ENCODE data around the gene PFDN5.

PFDN5 gene

DNA sequence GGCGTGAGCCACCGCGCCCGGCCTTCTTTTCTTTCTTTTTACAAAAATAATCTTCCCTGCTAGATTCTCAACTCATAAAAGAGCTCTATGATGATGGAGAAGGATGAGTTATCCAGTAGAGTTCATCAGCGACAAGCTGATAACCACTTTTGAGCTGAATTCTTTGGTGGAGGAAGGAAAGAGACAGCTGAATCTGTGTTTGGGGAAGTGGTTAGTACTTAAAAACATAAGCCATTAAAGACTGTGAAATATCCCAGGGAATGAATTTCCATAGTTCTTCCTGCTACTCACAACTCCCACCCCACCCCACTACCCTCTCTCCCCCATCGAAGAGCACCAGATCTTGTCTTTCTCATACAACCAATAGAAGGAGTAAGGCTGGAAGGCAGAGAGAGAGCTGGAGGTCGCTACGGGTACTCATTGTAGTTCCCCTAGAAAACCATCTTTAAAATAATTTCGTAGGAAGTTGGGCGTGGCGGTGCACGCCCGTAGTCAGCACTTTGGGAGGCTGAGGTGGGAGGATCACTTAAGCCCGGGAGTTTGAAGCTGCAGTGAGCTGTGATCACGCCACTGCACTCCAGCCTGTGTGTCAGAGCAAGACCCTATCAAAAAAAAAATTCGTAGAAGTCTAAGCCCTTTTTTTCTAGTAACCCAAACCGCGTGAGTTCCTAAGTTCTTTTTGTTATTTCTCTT, 27.9 kb upstream of the PFDN5 start:
- H3K9me3 ChIP-seq (ENCODE audit: control insufficient read depth, insufficient read depth, low read depth, low read length): no peaks in the 10 kb centered on the region
- H3K4me1 ChIP-seq (ENCODE audit: control insufficient read depth, insufficient read depth, low read length): peaks cover 4% of the 10 kb centered on the region; the same call in 1 of the 2 replicates
- H3K9ac ChIP-seq (ENCODE audit: low read length): no peak overlapping the region
- H3K36me3 ChIP-seq (ENCODE audit: control insufficient read depth, insufficient read depth, low read length): peaks cover 25% of the 10 kb centered on the region
- no peaks in the 10 kb centered on the region for H3K27me3 ChIP-seq (ENCODE audit: control insufficient read depth, insufficient read depth, low read length)
- peak overlapping the region; percentile 96 for H3K4me3 ChIP-seq (ENCODE audit: low read depth, low read length)
- H3K27ac ChIP-seq (ENCODE audit: low read depth, low read length): no peak overlapping the region

DNA sequence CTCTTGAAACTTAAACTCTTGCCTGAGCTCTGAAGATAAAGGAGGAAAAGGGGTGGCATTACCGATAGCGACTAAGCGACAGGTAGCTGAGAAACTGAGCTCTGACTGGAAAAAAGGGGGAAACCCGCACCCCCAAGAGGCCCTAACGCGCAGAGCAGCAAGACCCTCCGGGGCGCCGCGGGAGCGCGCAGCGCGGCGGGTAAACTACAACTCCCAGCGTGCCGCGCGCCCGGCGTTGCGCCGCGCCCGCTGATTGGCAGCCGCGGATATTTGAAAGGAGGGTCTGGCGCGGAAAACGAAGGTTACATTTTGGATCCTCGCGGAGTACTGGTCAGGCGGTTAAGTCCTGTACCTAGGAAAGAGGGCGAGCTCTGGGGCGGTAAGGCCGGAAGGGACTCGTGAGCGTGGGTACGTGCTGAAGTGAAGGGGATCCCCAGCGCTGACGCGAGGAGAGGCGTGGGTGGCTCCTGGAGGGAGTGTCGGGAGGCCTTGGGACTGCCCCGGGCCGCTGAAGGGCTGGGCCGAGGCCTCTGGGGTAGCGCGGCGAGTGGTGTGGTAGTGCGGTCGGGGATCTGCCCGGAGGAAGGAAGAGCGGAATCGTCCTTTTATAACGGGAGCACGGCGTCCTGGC, 27.2 kb upstream of the PFDN5 start, which contains the start of gene ESPL1:
Gene ESPL1 (plus strand): TSS at position 301 of the 631 bp plus-strand sequence. CDS start 468 bp downstream, outside the sequence.
- peak within 1 kb of the TSS; percentile 28; the same call in 1 of the 2 replicates for H3K27ac ChIP-seq (ENCODE audit: low read depth, low read length)
- no peaks in the 10 kb centered on the region for H3K27me3 ChIP-seq (ENCODE audit: control insufficient read depth, insufficient read depth, low read length)
- peaks cover 30% of the 10 kb centered on the region for H3K36me3 ChIP-seq (ENCODE audit: control insufficient read depth, insufficient read depth, low read length)
- no peaks in the 10 kb centered on the region for H3K9me3 ChIP-seq (ENCODE audit: control insufficient read depth, insufficient read depth, low read depth, low read length)
- peak within 1 kb of the TSS; percentile 96 for H3K4me3 ChIP-seq (ENCODE audit: low read depth, low read length)
- H3K9ac ChIP-seq (ENCODE audit: low read length): peak within 1 kb of the TSS; percentile 86
- H3K4me1 ChIP-seq (ENCODE audit: control insufficient read depth, insufficient read depth, low read length): peaks cover 4% of the 10 kb centered on the region; the same call in 1 of the 2 replicates

DNA sequence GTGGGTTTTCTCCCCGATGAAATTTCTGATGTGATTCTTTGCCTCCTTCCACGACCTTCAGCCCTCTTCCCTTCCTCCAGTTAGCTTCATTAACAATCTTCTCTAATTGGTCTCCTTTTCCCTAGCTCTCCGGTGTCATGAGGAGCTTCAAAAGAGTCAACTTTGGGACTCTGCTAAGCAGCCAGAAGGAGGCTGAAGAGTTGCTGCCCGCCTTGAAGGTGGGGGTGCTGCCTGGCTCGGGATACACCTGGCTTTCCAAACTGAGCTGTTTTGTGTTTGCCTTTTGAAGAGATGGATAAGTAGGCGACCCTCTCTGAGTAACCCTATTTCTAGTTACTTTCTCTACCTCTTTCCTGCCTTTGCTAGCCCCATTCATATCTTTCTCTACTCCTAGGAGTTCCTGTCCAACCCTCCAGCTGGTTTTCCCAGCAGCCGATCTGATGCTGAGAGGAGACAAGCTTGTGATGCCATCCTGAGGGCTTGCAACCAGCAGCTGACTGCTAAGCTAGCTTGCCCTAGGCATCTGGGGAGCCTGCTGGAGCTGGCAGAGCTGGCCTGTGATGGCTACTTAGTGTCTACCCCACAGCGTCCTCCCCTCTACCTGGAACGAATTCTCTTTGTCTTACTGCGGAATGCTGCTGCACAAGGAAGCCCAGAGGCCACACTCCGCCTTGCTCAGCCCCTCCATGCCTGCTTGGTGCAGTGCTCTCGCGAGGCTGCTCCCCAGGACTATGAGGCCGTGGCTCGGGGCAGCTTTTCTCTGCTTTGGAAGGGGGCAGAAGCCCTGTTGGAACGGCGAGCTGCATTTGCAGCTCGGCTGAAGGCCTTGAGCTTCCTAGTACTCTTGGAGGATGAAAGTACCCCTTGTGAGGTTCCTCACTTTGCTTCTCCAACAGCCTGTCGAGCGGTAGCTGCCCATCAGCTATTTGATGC, 26.4 kb upstream of the PFDN5 start:
- Histone ChIP-seq H3K4me3 (ENCODE audit: low read depth, low read length) (peak overlapping the region; percentile 96), H3K27ac (ENCODE audit: low read depth, low read length) (no peak overlapping the region), H3K36me3 (ENCODE audit: control insufficient read depth, insufficient read depth, low read length) (peaks cover 30% of the 10 kb centered on the region), H3K27me3 (ENCODE audit: control insufficient read depth, insufficient read depth, low read length) (no peaks in the 10 kb centered on the region), H3K9ac (ENCODE audit: low read length) (peak overlapping the region; percentile 86), H3K9me3 (ENCODE audit: control insufficient read depth, insufficient read depth, low read depth, low read length) (no peaks in the 10 kb centered on the region), H3K4me1 (ENCODE audit: control insufficient read depth, insufficient read depth, low read length) (peaks cover 4% of the 10 kb centered on the region; the same call in 1 of the 2 replicates)

DNA sequence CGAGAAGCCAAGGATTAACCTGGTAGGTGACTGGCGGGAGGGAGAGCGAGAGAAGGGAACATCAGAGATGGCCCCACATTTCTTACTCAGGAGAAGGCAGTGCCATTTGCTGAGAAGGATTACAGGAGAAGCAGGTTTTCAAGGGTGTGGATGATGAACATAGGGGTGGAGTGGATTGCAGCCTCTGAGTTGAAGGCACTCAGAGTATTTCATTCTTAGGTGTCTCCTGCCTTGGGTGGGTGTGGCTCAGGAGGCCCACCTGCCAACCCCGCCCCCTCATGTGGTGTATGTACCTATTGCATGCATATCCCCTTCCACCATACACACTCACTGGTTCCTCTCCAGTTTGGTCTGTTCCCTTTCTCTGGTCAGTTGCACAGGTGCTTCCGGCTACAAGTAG, 20.9 kb upstream of the PFDN5 start:
- peaks cover 79% of the 10 kb centered on the region for H3K36me3 ChIP-seq (ENCODE audit: control insufficient read depth, insufficient read depth, low read length)
- no peak overlapping the region for H3K27ac ChIP-seq (ENCODE audit: low read depth, low read length)
- H3K4me1 ChIP-seq (ENCODE audit: control insufficient read depth, insufficient read depth, low read length): no peaks in the 10 kb centered on the region; the same call in 1 of the 2 replicates
- H3K4me3 ChIP-seq (ENCODE audit: low read depth, low read length): no peak overlapping the region
- H3K27me3 ChIP-seq (ENCODE audit: control insufficient read depth, insufficient read depth, low read length): no peaks in the 10 kb centered on the region
- no peaks in the 10 kb centered on the region for H3K9me3 ChIP-seq (ENCODE audit: control insufficient read depth, insufficient read depth, low read depth, low read length)
- no peak overlapping the region for H3K9ac ChIP-seq (ENCODE audit: low read length)

DNA sequence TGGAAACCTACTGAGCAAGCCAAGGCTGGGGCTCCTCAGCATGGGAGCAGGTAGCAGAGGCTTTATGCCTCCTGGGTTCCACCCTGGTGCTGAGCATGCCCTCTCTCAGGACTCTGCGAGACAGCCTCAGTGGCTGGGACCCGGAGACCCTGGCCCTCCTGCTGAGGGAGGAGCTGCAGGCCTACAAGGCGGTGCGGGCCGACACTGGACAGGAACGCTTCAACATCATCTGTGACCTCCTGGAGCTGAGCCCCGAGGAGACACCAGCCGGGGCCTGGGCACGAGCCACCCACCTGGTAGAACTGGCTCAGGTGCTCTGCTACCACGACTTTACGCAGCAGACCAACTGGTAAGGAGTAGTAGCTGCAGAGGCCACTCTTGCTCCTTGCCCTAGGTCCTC, 18.8 kb upstream of the PFDN5 start:
- H3K36me3 ChIP-seq (ENCODE audit: control insufficient read depth, insufficient read depth, low read length): peaks cover 77% of the 10 kb centered on the region
- H3K9ac ChIP-seq (ENCODE audit: low read length): no peak overlapping the region
- no peak overlapping the region for H3K27ac ChIP-seq (ENCODE audit: low read depth, low read length)
- H3K4me3 ChIP-seq (ENCODE audit: low read depth, low read length): no peak overlapping the region
- no peaks in the 10 kb centered on the region for H3K9me3 ChIP-seq (ENCODE audit: control insufficient read depth, insufficient read depth, low read depth, low read length)
- H3K27me3 ChIP-seq (ENCODE audit: control insufficient read depth, insufficient read depth, low read length): no peaks in the 10 kb centered on the region
- no peaks in the 10 kb centered on the region for H3K4me1 ChIP-seq (ENCODE audit: control insufficient read depth, insufficient read depth, low read length)

DNA sequence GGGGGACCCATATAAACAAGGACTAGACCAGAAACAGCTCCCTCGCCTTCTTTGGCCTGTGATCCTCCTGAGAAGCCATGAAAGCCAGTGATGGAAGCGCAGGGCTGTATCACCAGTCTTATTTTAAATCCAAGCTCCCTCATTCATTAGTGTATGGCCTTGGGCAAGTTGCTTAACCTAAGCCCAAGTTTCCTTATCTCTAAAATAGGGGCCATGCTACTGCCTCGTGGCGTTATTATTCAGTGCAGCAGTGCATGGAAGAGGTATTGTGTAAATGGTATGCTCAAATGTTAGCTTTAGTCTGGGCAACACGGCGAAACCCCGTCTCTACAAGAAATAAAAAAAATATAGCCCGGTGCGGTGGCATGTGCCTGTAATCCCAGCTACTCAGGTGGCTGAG, 17.4 kb upstream of the PFDN5 start:
- H3K4me3 ChIP-seq (ENCODE audit: low read depth, low read length): no peak overlapping the region
- no peaks in the 10 kb centered on the region for H3K27me3 ChIP-seq (ENCODE audit: control insufficient read depth, insufficient read depth, low read length)
- H3K4me1 ChIP-seq (ENCODE audit: control insufficient read depth, insufficient read depth, low read length): no peaks in the 10 kb centered on the region
- no peak overlapping the region for H3K9ac ChIP-seq (ENCODE audit: low read length)
- no peaks in the 10 kb centered on the region for H3K9me3 ChIP-seq (ENCODE audit: control insufficient read depth, insufficient read depth, low read depth, low read length)
- H3K27ac ChIP-seq (ENCODE audit: low read depth, low read length): no peak overlapping the region
- peaks cover 82% of the 10 kb centered on the region for H3K36me3 ChIP-seq (ENCODE audit: control insufficient read depth, insufficient read depth, low read length)

DNA sequence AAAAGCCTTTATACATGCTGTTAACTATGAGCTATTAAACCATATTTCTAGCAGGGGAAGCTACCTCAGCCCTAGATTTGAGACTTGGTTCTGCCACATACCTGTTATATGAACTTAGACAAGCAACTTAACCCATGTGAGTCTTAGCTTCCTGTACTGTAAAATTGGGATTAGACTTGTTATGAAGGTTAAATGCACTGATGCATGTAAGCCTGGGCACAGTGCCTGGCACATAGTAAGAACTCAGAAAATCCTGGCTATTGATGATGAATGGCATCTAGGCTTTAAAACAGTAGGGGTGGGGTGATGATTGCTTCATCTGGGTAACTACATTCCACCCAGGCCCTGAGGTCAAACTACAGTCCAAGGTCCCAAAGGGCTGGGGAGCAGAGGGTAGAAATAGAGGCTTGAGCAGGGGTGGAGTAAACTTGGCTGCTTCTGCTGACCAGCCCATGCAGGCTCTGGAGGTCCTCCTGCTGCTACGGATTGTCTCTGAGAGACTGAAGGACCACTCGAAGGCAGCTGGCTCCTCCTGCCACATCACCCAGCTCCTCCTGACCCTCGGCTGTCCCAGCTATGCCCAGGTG, 16.0 kb upstream of the PFDN5 start:
- Histone ChIP-seq H3K9ac (ENCODE audit: low read length) (no peak overlapping the region), H3K9me3 (ENCODE audit: control insufficient read depth, insufficient read depth, low read depth, low read length) (no peaks in the 10 kb centered on the region), H3K27me3 (ENCODE audit: control insufficient read depth, insufficient read depth, low read length) (no peaks in the 10 kb centered on the region), H3K4me1 (ENCODE audit: control insufficient read depth, insufficient read depth, low read length) (no peaks in the 10 kb centered on the region), H3K36me3 (ENCODE audit: control insufficient read depth, insufficient read depth, low read length) (peaks cover 91% of the 10 kb centered on the region), H3K27ac (ENCODE audit: low read depth, low read length) (no peak overlapping the region), H3K4me3 (ENCODE audit: low read depth, low read length) (no peak overlapping the region)

DNA sequence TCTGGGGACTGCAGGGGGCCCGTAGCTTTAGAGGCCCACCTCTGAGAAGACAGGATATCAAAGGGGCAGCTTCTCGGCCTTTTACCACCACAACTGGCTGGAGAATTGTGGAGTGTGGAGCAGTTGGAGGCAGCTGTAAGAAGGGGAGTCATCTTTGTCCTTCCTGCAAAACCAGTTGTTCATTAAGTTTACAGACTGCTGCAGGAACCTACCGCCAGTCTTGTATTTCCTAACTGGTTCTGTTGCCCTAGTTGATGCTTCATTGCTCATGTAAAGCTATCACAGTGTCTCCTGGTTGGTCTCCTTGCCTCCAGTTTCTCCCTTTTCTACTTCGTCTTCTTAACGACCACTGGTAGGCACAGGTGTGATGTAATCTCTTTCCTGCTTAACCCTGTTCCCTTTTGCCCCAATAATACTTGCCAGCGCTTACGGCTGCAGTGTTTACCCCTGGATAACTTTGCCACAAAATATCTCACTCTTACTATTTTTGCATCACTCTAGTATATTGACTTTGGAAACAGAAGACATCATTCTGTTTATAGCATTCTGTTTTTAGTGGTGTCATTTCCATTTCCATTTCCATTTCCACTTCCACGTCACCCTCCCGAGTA, 15.3 kb upstream of the PFDN5 start:
- H3K27ac ChIP-seq (ENCODE audit: low read depth, low read length): no peak overlapping the region
- peaks cover 89% of the 10 kb centered on the region for H3K36me3 ChIP-seq (ENCODE audit: control insufficient read depth, insufficient read depth, low read length)

DNA sequence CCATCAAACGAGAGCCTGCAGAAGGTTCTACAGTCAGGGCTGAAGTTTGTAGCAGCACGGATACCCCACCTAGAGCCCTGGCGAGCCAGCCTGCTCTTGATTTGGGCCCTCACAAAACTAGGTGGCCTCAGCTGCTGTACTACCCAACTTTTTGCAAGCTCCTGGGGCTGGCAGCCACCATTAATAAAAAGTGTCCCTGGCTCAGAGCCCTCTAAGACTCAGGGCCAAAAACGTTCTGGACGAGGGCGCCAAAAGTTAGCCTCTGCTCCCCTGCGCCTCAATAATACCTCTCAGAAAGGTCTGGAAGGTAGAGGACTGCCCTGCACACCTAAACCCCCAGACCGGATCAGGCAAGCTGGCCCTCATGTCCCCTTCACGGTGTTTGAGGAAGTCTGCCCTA, 8.9 kb upstream of the PFDN5 start:
- Histone ChIP-seq H3K27ac (ENCODE audit: low read depth, low read length) (no peak overlapping the region), H3K36me3 (ENCODE audit: control insufficient read depth, insufficient read depth, low read length) (peaks cover 85% of the 10 kb centered on the region)

More for the DNA sequence above, 15.3 kb upstream of the PFDN5 start:
- Histone ChIP-seq H3K9me3 (ENCODE audit: control insufficient read depth, insufficient read depth, low read depth, low read length) (no peaks in the 10 kb centered on the region), H3K27me3 (ENCODE audit: control insufficient read depth, insufficient read depth, low read length) (no peaks in the 10 kb centered on the region), H3K9ac (ENCODE audit: low read length) (no peak overlapping the region), H3K4me3 (ENCODE audit: low read depth, low read length) (no peak overlapping the region), H3K4me1 (ENCODE audit: control insufficient read depth, insufficient read depth, low read length) (no peaks in the 10 kb centered on the region)

DNA sequence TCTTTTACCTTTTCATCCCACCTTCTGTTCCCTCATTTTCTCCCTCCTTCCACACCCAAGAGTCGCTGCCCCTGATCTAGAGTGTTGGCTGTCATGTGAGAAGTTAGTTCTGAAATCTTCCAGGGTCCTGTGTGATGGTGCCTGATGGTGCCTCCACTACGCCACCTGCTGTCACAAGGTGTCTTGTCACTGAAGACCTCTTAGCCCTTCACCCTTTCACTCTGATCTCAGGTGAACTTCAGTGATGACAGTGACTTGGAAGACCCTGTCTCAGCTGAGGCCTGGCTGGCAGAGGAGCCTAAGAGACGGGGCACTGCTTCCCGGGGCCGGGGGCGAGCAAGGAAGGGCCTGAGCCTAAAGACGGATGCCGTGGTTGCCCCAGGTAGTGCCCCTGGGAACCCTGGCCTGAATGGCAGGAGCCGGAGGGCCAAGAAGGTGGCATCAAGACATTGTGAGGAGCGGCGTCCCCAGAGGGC, 7.6 kb upstream of the PFDN5 start:
- Histone ChIP-seq H3K9ac (ENCODE audit: low read length) (no peak overlapping the region), H3K9me3 (ENCODE audit: control insufficient read depth, insufficient read depth, low read depth, low read length) (no peaks in the 10 kb centered on the region), H3K27me3 (ENCODE audit: control insufficient read depth, insufficient read depth, low read length) (no peaks in the 10 kb centered on the region), H3K4me1 (ENCODE audit: control insufficient read depth, insufficient read depth, low read length) (no peaks in the 10 kb centered on the region), H3K36me3 (ENCODE audit: control insufficient read depth, insufficient read depth, low read length) (peaks cover 85% of the 10 kb centered on the region), H3K4me3 (ENCODE audit: low read depth, low read length) (no peak overlapping the region), H3K27ac (ENCODE audit: low read depth, low read length) (no peak overlapping the region)

More for the DNA sequence above, 8.9 kb upstream of the PFDN5 start:
- Histone ChIP-seq H3K9me3 (ENCODE audit: control insufficient read depth, insufficient read depth, low read depth, low read length) (no peaks in the 10 kb centered on the region), H3K4me1 (ENCODE audit: control insufficient read depth, insufficient read depth, low read length) (no peaks in the 10 kb centered on the region), H3K9ac (ENCODE audit: low read length) (no peak overlapping the region), H3K27me3 (ENCODE audit: control insufficient read depth, insufficient read depth, low read length) (no peaks in the 10 kb centered on the region), H3K4me3 (ENCODE audit: low read depth, low read length) (no peak overlapping the region)
